ENCODE results near the gene MAP1LC3B2. TPM values are rescaled to one million over a fixed set of nuclear protein-coding genes. Genes with fewer than 3 reads are reported as not detected.

The MAP1LC3B2 gene
- total RNA-seq, 4 donors from 2014 or later, result 1.1 to 2.5 TPM; not detected in 2

DNA sequence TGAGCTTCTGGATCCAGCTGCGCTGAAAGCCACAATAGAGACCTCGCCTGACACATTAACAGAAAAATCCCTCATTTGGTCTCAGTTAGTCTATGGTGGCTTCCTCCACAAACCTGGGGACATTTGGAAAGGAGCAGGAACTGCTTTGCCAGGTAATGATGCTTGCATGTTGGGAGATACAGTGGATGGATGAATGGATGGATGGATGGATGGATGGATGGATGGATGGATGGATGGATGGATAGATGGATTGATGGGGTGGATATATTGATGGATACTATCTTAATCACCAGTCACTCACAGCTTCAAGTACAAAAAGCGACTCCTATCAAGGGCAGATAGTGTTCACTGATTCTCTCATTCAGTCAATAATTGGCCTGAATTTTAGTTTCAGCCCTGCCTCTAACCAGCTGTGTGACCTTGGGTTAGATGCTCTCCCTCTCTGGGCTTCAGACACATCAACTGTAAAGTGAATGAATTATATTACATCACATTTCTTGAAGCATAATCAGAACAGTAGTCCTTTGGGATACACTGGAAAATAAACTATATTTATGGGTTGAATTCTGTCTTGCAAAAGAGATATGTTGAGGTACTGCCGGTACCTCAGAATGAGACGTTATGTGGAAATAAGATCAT lies 29.3 kb downstream of the MAP1LC3B2 start:
- Histone ChIP-seq H3K9me3 (no peaks in the 10 kb centered on the region), H3K27ac (no peak overlapping the region), H3K27me3 (no peaks in the 10 kb centered on the region), H3K36me3 (no peaks in the 10 kb centered on the region), H3K4me3 (no peak overlapping the region), H3K4me1 (peaks cover 0 to 17% (median 15%) of the 10 kb centered on the region in 4 donors)
- in situ Hi-C loops (cut with MboI; ENCODE audit: low pct_ligation_motif_present in 1 of 4, low pct_unique_long_range_greater_than_20kb in 1 of 4, low sequenced_read_pairs in 3 of 4) (no loop called here), intact Hi-C loops (cut with DNase I; ENCODE audit: low total_unique reads) (loop anchor here (10.0 kb wide), 1 partner anchor 134 kb away; no protein-coding TSS in a partner anchor)
- no peak for DNase-seq
- 90 to 97% methylated on average over 3 to 5 of the region's 5 CpGs for WGBS, 2 donors (ENCODE audit: low coverage in 1 of 2)
- TF ChIP-seq, protein P1, sequence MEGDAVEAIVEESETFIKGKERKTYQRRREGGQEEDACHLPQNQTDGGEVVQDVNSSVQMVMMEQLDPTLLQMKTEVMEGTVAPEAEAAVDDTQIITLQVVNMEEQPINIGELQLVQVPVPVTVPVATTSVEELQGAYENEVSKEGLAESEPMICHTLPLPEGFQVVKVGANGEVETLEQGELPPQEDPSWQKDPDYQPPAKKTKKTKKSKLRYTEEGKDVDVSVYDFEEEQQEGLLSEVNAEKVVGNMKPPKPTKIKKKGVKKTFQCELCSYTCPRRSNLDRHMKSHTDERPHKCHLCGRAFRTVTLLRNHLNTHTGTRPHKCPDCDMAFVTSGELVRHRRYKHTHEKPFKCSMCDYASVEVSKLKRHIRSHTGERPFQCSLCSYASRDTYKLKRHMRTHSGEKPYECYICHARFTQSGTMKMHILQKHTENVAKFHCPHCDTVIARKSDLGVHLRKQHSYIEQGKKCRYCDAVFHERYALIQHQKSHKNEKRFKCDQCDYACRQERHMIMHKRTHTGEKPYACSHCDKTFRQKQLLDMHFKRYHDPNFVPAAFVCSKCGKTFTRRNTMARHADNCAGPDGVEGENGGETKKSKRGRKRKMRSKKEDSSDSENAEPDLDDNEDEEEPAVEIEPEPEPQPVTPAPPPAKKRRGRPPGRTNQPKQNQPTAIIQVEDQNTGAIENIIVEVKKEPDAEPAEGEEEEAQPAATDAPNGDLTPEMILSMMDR (IDR thresholded peaks at IDR 0.05), result no peak
- TF ChIP-seq POLR2A (IDR thresholded peaks at IDR 0.05) (no peak), POLR2AphosphoS5 (IDR thresholded peaks at IDR 0.05) (no peak), EP300 (IDR thresholded peaks at IDR 0.05; ENCODE audit: low read depth) (no peak)

DNA sequence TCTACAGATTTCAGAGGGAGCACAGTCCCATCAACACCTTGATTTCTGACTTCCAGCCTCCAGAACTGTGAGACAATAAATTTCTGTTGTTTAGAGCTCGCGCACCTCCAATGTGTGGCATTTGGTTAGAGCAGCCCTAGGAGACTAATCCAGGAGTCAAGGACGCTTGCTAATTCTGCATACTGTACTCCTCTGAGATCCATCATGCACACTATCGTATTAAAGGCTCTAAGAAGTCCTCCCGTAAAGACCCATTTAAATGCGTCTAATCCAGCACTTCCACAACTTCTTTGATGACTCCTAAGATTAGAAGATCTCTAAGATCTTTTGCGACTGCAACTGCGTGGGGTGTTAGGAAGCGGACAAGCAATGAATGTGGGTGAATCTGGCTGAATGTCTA lies 30.4 kb downstream of the MAP1LC3B2 start:
- in situ Hi-C loops (cut with MboI; ENCODE audit: low pct_ligation_motif_present in 1 of 4, low pct_unique_long_range_greater_than_20kb in 1 of 4, low sequenced_read_pairs in 3 of 4), result no loop called here
- Histone ChIP-seq H3K4me1 (peaks cover 0 to 17% (median 15%) of the 10 kb centered on the region in 4 donors), H3K27ac (no peak overlapping the region), H3K9me3 (no peaks in the 10 kb centered on the region), H3K27me3 (no peaks in the 10 kb centered on the region), H3K36me3 (no peaks in the 10 kb centered on the region), H3K4me3 (no peak overlapping the region)
- TF ChIP-seq POLR2A (IDR thresholded peaks at IDR 0.05) (no peak), POLR2AphosphoS5 (IDR thresholded peaks at IDR 0.05) (no peak), EP300 (IDR thresholded peaks at IDR 0.05; ENCODE audit: low read depth) (no peak)
- TF ChIP-seq, protein P1 (IDR thresholded peaks at IDR 0.05), result no peak
- no peak for DNase-seq
- 93 to 94% methylated on average over 5 to 9 of the region's 9 CpGs for WGBS, 2 donors (ENCODE audit: low coverage in 1 of 2)
- intact Hi-C loops (cut with DNase I; ENCODE audit: low total_unique reads), result loop anchor here (10.0 kb wide), 1 partner anchor 135 kb away; no protein-coding TSS in a partner anchor

DNA sequence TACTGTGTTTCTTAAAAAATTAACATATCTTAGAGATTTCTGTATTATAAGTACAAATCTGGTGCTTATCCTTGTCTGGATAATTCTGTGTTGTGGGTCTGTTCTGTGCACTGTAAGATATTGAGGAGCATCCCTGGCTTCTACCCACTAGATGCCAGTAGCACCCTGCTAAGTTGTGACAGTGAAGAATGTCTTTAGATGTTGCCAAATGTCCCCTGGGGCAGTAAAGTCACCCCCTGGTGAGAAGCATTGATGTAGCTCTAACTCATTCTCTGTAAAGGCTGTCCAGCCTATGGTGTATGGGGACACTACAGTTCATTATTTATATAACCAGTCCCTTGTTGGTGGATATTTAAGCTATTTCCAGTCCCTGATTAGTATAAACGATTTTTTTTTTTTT lies 31.4 kb downstream of the MAP1LC3B2 start:
- H3K4me1 ChIP-seq, result peaks cover 0 to 20% (median 16%) of the 10 kb centered on the region in 4 donors
- H3K27ac ChIP-seq, result no peak overlapping the region
- 13 to 28% methylated on average over 1 of the region's 1 CpG for WGBS, 2 donors (ENCODE audit: low coverage in 1 of 2)
- H3K27me3 ChIP-seq, result no peaks in the 10 kb centered on the region
- no peak overlapping the region for H3K4me3 ChIP-seq
- in situ Hi-C loops (cut with MboI; ENCODE audit: low pct_ligation_motif_present in 1 of 4, low pct_unique_long_range_greater_than_20kb in 1 of 4, low sequenced_read_pairs in 3 of 4) (loop anchor here in 2 of 4 donors (10.0 kb wide), 3 partner anchors 46 to 596 kb away; partner anchors contain the start of gene MED13L (in 1 of the 2)), intact Hi-C loops (cut with DNase I; ENCODE audit: low total_unique reads) (no loop called here)
- DNase-seq, result no peak
- H3K36me3 ChIP-seq, result no peaks in the 10 kb centered on the region
- TF ChIP-seq, protein P1 (IDR thresholded peaks at IDR 0.05), result no peak
- TF ChIP-seq POLR2A (IDR thresholded peaks at IDR 0.05), result no peak
- no peak for TF ChIP-seq EP300 (IDR thresholded peaks at IDR 0.05; ENCODE audit: low read depth)
- no peak for TF ChIP-seq POLR2AphosphoS5 (IDR thresholded peaks at IDR 0.05)
- H3K9me3 ChIP-seq, result no peaks in the 10 kb centered on the region

DNA sequence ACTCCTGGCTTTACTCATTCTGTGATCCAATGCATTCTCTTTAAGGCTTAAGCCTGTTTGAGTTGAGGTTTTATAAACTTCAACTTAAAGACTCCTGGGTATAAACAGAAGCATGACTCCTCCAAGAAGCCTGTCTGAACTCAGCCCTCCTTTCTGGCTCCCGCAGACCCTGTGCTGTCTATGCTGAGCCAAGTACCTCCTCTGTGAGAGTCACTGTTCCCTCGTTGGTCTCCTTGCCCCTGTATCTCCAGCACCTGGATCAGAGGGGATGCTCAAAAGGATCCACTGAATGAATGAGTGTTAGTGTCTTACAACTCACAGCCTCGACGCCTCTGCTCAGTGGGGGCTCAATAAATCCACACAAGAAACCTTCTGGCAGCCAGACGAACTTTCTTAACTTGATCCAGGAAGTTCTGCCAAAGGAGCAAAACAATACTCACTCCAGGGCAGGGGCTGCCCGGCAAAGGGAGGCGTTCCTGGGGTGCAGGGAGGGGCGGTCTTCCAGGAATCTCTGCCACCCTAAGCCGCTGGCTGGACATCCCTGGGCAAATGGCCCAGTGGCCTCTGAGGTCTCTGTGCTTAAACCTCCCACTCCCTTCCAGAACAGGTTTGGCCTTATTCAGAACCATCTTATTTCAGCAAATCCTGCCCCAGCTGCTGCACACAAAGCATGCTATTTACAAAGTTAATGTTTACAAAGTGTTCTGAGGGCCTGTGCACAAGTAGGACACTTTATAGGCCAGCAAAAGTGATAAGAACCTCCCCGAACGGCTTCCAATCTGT lies 32.9 kb downstream of the MAP1LC3B2 start:
- in situ Hi-C loops (cut with MboI; ENCODE audit: low pct_ligation_motif_present in 1 of 4, low pct_unique_long_range_greater_than_20kb in 1 of 4, low sequenced_read_pairs in 3 of 4), result loop anchor here in 2 of 4 donors (10.0 kb wide), 3 partner anchors 47 to 597 kb away; partner anchors contain the start of gene MED13L (in 1 of the 2)
- 34% methylated on average over 11 of the region's 11 CpGs; no CpG with 5 or more reads in 1 of the 2 donors for WGBS, 2 donors (ENCODE audit: low coverage in 1 of 2)
- Histone ChIP-seq H3K9me3 (no peaks in the 10 kb centered on the region), H3K36me3 (no peaks in the 10 kb centered on the region), H3K4me3 (no peak overlapping the region), H3K27ac (peak overlapping the region; percentile 55 to 71 (median 66)), H3K27me3 (no peaks in the 10 kb centered on the region), H3K4me1 (peaks cover 0 to 20% (median 16%) of the 10 kb centered on the region in 4 donors)
- intact Hi-C loops (cut with DNase I; ENCODE audit: low total_unique reads), result no loop called here
- DNase-seq, result peak; percentile 36
- TF ChIP-seq, protein P1 (IDR thresholded peaks at IDR 0.05), result no peak
- TF ChIP-seq POLR2AphosphoS5 (IDR thresholded peaks at IDR 0.05), result peak; percentile 5 to 41 (median 13)
